Lung (tissue), 12 donors: ENCODE measurements around the gene WWC2. TPM values are rescaled to one million over a fixed set of nuclear protein-coding genes. Genes with fewer than 3 reads are reported as not detected.

Experiments
- ATAC-seq: fragments of 200-7000 bp; cut with Tn5 transposase; one replicate; pipeline ENCODE4 v1.9.1; 2020; ENCODE audit warnings: moderate number of reproducible peaks; ENCODE audit not compliant: insufficient read depth, low FRiP score
- DNase-seq, 3 donors: peaks; one replicate each; pipeline ENCODE4 v3.0.0-alpha.2; 2013 to 2017
- H3K27ac ChIP-seq, 2 donors: one replicate each; pipeline ENCODE4 v1.5.1; 2013; ENCODE audit warnings: mild to moderate bottlenecking in 2 of 2, moderate library complexity in 2 of 2, control low read depth in 1 of 2, inconsistent platforms in 1 of 2, low read depth in 1 of 2, low read length in 1 of 2
- H3K27me3 ChIP-seq, 3 donors: one replicate each; pipeline ENCODE4 v1.5.1; 2013; ENCODE audit warnings: low read length in 2 of 3; ENCODE audit not compliant: control insufficient read depth in 3 of 3, insufficient read depth in 3 of 3
- H3K36me3 ChIP-seq, 4 donors: one replicate each; pipeline ENCODE4 v1.5.1; 2013; ENCODE audit warnings: low read length in 4 of 4, mild to moderate bottlenecking in 1 of 4, moderate library complexity in 1 of 4; ENCODE audit not compliant: control insufficient read depth in 4 of 4, insufficient read depth in 4 of 4
- H3K4me1 ChIP-seq, 5 donors: one replicate each; pipeline ENCODE4 v1.5.1; 2013; ENCODE audit warnings: low read length in 5 of 5, mild to moderate bottlenecking in 2 of 5, moderate library complexity in 1 of 5; ENCODE audit not compliant: control insufficient read depth in 5 of 5, insufficient read depth in 5 of 5
- H3K4me3 ChIP-seq: one replicate; pipeline ENCODE4 v1.5.1; 2013; ENCODE audit warnings: mild to moderate bottlenecking, control low read depth, moderate library complexity
- H3K9ac ChIP-seq, 2 donors: one replicate each; pipeline ENCODE4 v1.5.1; 2013; ENCODE audit warnings: low read length in 2 of 2, control low read depth in 1 of 2; ENCODE audit not compliant: insufficient read depth in 1 of 2
- H3K9me3 ChIP-seq, 4 donors: one replicate each; pipeline ENCODE4 v1.5.1; 2013; ENCODE audit warnings: low read length in 3 of 4, mild to moderate bottlenecking in 1 of 4, moderate library complexity in 1 of 4; ENCODE audit not compliant: control insufficient read depth in 4 of 4, insufficient read depth in 3 of 4
- WGBS, 2 donors: extraction: QIAGEN DNeasy Blood & Tissue Kit; methylation state at CpG; one replicate each; pipeline ENCODE4 v1.1.7; 2013; 5-methylcytosine and 5-hydroxymethylcytosine counted together
- polyA plus RNA-seq, 2 donors: library from polyadenylated mRNA; stranded (reverse); fragments of 200-250 nt; gene quantifications; one replicate each; pipeline ENCODE4 v1.2.1, GENCODE V29; 2013
- total RNA-seq, 2 donors: library from RNA; depleted of rRNA in 1 of 2; stranded (reverse); fragments of >200 nt in 1 of 2; gene quantifications; one replicate each; pipeline ENCODE4 v1.2.1, GENCODE V29; 2014 to 2021
- TF ChIP-seq, protein P1 (sequence below): IDR thresholded peaks from 2 replicates; pipeline ENCODE4 v1.5.1; 2012; ENCODE audit warnings: mild to moderate bottlenecking; ENCODE audit errors: control extremely low read depth, extremely low read depth
- donor health status: control.
- donor health status: control.
- donor health status: Bipolar disorder and iron deficiency.
- donor health status: healthy.
- donor health status: DM: yes; HTN: yes; CAD: no.

Gene WWC2
- total and polyA plus RNA-seq, 4 donors, result 15.6 to 124 (median 45.2) TPM

DNA sequence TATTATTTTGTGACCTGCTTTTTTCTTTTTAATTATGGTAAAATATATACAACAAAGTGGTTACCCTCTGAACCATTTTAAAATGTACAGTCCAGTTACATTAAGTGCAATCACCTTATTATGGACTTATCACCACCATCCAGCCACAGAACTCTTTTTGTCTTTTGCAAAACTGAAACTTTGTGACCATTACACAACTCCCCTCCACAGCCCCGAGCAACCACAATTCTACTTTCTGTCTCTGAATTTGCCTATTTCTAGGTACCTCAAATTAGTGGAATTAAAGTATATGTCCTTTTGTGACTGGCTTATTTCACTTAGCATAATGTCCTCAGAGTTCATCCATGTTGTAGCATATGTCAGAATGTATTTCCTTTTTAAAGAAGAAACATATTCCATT is 39.3 kb upstream of the WWC2 start:
- no peak overlapping the region for H3K9ac ChIP-seq
- no peak overlapping the region for H3K4me3 ChIP-seq
- TF ChIP-seq, protein P1, sequence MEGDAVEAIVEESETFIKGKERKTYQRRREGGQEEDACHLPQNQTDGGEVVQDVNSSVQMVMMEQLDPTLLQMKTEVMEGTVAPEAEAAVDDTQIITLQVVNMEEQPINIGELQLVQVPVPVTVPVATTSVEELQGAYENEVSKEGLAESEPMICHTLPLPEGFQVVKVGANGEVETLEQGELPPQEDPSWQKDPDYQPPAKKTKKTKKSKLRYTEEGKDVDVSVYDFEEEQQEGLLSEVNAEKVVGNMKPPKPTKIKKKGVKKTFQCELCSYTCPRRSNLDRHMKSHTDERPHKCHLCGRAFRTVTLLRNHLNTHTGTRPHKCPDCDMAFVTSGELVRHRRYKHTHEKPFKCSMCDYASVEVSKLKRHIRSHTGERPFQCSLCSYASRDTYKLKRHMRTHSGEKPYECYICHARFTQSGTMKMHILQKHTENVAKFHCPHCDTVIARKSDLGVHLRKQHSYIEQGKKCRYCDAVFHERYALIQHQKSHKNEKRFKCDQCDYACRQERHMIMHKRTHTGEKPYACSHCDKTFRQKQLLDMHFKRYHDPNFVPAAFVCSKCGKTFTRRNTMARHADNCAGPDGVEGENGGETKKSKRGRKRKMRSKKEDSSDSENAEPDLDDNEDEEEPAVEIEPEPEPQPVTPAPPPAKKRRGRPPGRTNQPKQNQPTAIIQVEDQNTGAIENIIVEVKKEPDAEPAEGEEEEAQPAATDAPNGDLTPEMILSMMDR, result no peak
- no peak overlapping the region for H3K27ac ChIP-seq
- H3K36me3 ChIP-seq, result no peaks in the 10 kb centered on the region
- no peaks in the 10 kb centered on the region for H3K9me3 ChIP-seq
- no peaks in the 10 kb centered on the region for H3K27me3 ChIP-seq
- ATAC-seq, result no peak
- peaks cover 0 to 8% (median 0%) of the 10 kb centered on the region in 5 donors for H3K4me1 ChIP-seq
- DNase-seq, result no peak
- 72 to 90% methylated on average over 1 of the region's 1 CpG for WGBS, 2 donors

DNA sequence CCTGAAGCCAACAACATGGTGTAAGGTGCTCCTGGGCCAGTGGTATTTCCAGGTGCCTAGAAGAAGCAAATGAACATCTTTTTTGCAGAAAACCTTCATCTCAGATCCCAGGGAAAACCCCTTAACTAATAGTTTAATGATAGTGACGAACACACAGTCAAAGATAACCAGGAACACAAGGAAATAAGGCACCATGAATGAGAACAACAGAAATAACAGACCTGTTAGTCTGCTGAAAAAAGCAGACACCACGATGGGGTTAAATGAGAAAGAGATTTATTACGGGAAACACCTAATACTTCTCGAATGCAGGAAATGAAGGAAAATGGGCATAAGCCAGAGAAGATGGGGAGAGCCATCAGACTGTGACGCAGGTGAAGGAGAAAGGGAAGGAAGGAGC is 30.6 kb upstream of the WWC2 start:
- Histone ChIP-seq H3K36me3 (no peaks in the 10 kb centered on the region), H3K4me1 (no peaks in the 10 kb centered on the region), H3K4me3 (no peak overlapping the region), H3K27ac (no peak overlapping the region), H3K9me3 (peaks cover 0 to 10% (median 0%) of the 10 kb centered on the region in 4 donors), H3K27me3 (no peaks in the 10 kb centered on the region), H3K9ac (no peak overlapping the region)
- 90% methylated on average over 5 of the region's 5 CpGs for WGBS, 2 donors
- DNase-seq (no peak), ATAC-seq (no peak)
- TF ChIP-seq, protein P1, result no peak

DNA sequence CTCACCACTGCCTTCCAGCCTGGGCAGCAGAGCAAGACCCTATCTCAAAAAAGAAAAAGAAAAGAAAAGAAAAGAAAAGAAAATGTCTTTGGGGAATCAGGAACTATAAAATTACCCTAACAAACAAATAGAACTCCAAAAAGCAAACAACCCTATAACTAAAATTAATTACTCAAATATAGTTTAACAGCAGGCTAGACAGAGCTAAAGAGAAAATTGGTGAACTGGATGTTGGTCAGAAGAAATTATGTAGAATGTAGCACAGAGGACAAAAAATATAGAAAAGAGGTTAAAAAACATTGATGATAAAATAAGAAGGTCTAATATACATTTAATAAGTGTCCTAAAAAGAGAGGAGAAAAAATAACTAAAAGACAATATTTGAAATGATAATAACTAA is 27.8 kb upstream of the WWC2 start:
- Histone ChIP-seq H3K27ac (no peak overlapping the region), H3K9me3 (peaks cover 0 to 10% (median 0%) of the 10 kb centered on the region in 4 donors), H3K36me3 (no peaks in the 10 kb centered on the region), H3K27me3 (no peaks in the 10 kb centered on the region), H3K4me3 (no peak overlapping the region), H3K4me1 (no peaks in the 10 kb centered on the region), H3K9ac (no peak overlapping the region)
- TF ChIP-seq, protein P1, result no peak
- ATAC-seq, result no peak
- no peak for DNase-seq

DNA sequence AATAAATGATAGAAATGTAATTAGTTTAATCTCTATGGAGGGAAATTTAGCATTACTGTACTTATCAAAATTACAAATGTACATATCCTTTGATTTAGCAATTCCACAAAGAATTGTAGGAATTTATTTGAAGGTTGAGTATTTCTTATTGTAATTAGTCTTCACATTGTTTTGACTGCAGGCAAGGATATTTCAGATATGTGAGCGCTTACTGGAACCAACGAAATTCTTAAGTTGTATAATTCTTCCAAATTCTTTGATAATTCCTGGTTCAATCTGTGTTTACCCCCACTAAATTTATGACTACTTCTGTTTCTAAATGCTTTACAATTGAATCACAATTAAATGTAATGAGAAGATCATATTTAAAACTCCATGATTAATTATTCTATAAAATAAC is 26.9 kb upstream of the WWC2 start:
- no peak for ATAC-seq
- Histone ChIP-seq H3K4me1 (no peaks in the 10 kb centered on the region), H3K4me3 (no peak overlapping the region), H3K36me3 (no peaks in the 10 kb centered on the region), H3K9me3 (peaks cover 0 to 10% (median 0%) of the 10 kb centered on the region in 4 donors), H3K9ac (no peak overlapping the region), H3K27me3 (no peaks in the 10 kb centered on the region), H3K27ac (no peak overlapping the region)
- 95 to 96% methylated on average over 2 of the region's 2 CpGs for WGBS, 2 donors
- DNase-seq, result no peak
- TF ChIP-seq, protein P1, result no peak
